K562 (cell line): Measurements from ENCODE around the gene ZBTB20. TPM values are rescaled to one million over a fixed set of nuclear protein-coding genes. Genes with fewer than 3 reads are reported as not detected.

Experiments
- ATF2 ChIP-seq: sonication (generic); formaldehyde crosslinking; IDR thresholded peaks from 2 replicates; pipeline ENCODE4 v1.8.1; 2022; ENCODE audit warnings: missing genetic modification reagents
- E2F6 ChIP-seq, 2 experiments: IDR thresholded peaks; 2 replicates each; pipeline ENCODE4 v1.6.1; 2011; ENCODE audit warnings: borderline replicate concordance in 1 of 2, control low read depth in 1 of 2, low read depth in 1 of 2, low read length in 1 of 2, mild to moderate bottlenecking in 1 of 2, mixed read lengths in 1 of 2, moderate library complexity in 1 of 2; ENCODE audit not compliant: insufficient read depth in 1 of 2, insufficient read length in 1 of 2, poor library complexity in 1 of 2, severe bottlenecking in 1 of 2; ENCODE audit errors: extremely low read depth in 1 of 2
- EWSR1 ChIP-seq: fragments of 450-650 bp; IDR thresholded peaks from 2 replicates; pipeline ENCODE4 v1.6.1; 2018; ENCODE audit warnings: borderline replicate concordance, mild to moderate bottlenecking, low read depth, moderate library complexity; ENCODE audit not compliant: partially characterized antibody
- GATAD2A ChIP-seq: fragments of 450-650 bp; IDR thresholded peaks from 2 replicates; pipeline ENCODE4 v1.6.1; 2017
- HDAC2 ChIP-seq: fragments of 450-650 bp; IDR thresholded peaks from 2 replicates; pipeline ENCODE4 v1.6.1; 2016; ENCODE audit warnings: mild to moderate bottlenecking
- MCM7 ChIP-seq, 2 experiments: fragments of 450-650 bp; IDR thresholded peaks; 2 replicates each; pipeline ENCODE4 v1.6.1; 2016 to 2018
- RBFOX2 ChIP-seq: fragments of 200-400 bp; formaldehyde crosslinking; IDR thresholded peaks from 2 replicates; pipeline ENCODE4 v1.6.1; 2017; ENCODE audit warnings: low read depth, mild to moderate bottlenecking, low read length, moderate library complexity
- ZNF165 ChIP-seq: fragments of 250-450 bp; sonication (Bioruptor Pico); IDR thresholded peaks from 2 replicates; pipeline ENCODE4 v1.4.0; 2020; ENCODE audit warnings: borderline replicate concordance
- ZNF609 ChIP-seq: sonication (generic); formaldehyde crosslinking; IDR thresholded peaks from 2 replicates; pipeline ENCODE4 v1.8.1; 2023; ENCODE audit warnings: missing genetic modification reagents, mild to moderate bottlenecking, borderline replicate concordance
- polyA plus RNA-seq, 8 experiments: library from polyadenylated mRNA; depleted of rRNA in 4 of 8; stranded (reverse) in 5 of 8; unstranded in 3 of 8; fragments of >200 nt; fragmentation: Nextera tagmentation in 2 of 8; fragmentation: Illumina TruSeq in 1 of 8; extraction: Ambion mirVana in 2 of 8; extraction: Trizol in 1 of 8; gene quantifications; 2 replicates each; pipeline versions ENCODE4 v1.2.1 to v1.2.3, GENCODE V29; 2011 to 2014; ENCODE audit warnings: inconsistent platforms in 1 of 8, missing spikeins in 1 of 8
- total RNA-seq, 7 experiments: library from RNA; depleted of rRNA in 6 of 7; stranded (reverse); fragments of >200 nt in 6 of 7; fragmentation: Illumina TruSeq in 2 of 7; extraction: Trizol in 2 of 7; gene quantifications; 2 replicates each; pipeline versions ENCODE4 v1.2.1 to v1.2.3, GENCODE V29; 2011 to 2021; ENCODE audit warnings: low replicate concordance in 1 of 7

ZBTB20 gene
- total and polyA plus RNA-seq, 9 of the 15 experiments (the other 6 are each of a cell fraction or from before 2014, with no cell fraction given): 0.17 to 1.7 (median 0.45) TPM

DNA sequence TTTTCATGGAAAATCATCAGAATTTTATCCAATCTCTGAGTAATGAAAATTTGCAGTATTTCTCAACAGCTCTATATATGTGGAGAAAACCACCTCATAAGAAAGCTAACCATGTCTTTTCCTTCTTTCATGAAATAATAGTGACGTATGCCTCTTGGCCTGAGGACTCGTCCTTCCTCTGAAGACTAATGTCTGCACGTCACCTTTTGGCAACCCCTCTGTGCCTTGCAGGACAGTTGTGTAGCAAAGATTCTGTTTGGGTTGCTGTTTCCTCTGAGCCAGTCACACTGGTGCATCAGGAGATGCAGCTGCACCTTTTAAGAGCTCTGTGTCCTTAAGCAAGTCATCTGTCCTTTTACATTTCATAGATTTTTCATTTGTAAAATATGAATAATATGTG, 684.3 kb downstream of the ZBTB20 start (continued):
- TF ChIP-seq ATF2 (CRISPR knock-in tag) (no peak), EWSR1 (no peak), ZNF609 (CRISPR knock-in tag) (no peak), MCM7 (IDR thresholded peaks at IDR 0.05) (no peak), GATAD2A (no peak), E2F6 (IDR thresholded peaks at IDR 0.05; ENCODE audit: borderline replicate concordance in 1 of 2, extremely low read depth in 1 of 2, insufficient read depth in 1 of 2, insufficient read length in 1 of 2, low read depth in 1 of 2, low read length in 1 of 2, poor library complexity in 1 of 2, severe bottlenecking in 1 of 2) (no peak), ZNF165 (CRISPR knock-in tag) (no peak), RBFOX2 (no peak), HDAC2 (no peak)
- TF ChIP-seq, all 486 proteins: peak for 0
